ENCODE measurements around the gene GNA14. TPM values are rescaled to one million over a fixed set of nuclear protein-coding genes. Genes with fewer than 3 reads are reported as not detected.

The GNA14 gene
- total RNA-seq, 2 experiments from 2014 or later: not detected

DNA sequence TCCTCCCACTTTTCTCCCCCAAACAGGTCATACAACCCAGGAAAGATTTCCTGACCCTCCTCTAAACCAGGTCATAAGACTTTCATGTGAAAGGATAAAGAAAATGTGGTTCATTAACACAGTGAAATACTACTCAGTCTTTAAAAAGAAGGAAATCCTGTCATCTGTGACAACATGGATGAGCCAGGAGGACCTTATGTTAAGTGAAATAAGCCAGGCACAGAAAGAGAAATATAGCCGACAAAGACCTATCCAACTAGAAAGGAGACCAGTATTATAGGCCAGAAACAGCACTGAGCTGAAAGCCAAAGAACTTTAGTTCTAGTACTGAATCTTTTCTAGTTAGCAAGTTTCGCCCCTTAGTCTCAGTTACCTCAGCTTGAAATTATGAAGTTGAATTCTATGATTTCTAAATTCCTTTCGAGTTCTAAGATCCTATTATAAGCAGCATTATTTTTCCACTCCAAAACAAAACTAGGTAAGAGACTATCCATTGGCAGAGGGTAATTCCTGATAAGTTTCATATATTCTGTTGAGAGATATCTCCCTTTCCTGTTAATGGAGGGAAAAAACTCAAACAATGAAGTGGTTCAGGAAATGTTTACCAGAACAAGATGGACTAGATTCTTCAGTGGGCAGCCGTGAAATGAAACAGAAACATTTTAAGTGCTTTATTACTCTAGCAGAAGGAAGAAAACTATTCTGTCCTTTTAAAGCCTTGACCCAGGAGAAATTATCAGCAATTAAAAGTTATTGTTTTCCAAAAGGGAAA lies 42.5 kb downstream of the GNA14 start:
- intact Hi-C loops (cut with micrococcal nuclease; ENCODE audit: unreplicated experiment): no loop called here
- POLR2A ChIA-PET: no interaction called here

DNA sequence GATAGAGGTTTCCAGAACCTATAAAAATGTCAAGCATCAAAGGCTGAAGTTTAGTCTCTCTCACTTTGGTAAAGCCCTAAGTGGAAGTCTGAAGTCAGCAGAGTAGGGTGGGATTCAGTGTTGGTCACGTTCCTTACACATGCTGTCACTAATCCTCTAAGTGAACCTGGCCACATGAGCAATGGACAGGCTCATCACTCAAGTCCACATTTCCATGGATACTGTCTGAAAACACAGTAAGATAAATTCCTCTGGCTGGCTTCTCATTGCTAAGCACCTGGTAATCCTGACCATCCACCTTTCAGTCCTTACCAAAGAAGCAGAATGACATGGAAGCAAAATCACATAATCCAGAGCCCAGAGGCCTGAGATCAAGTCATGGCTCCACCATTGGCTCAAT lies 43.8 kb downstream of the GNA14 start:
- CTCF ChIA-PET (ENCODE audit: unreplicated experiment): no interaction called here

More for the DNA sequence above, 42.5 kb downstream of the GNA14 start:
- Histone ChIP-seq H3K4me1 (ENCODE audit: insufficient read depth, low read length, poor library complexity, severe bottlenecking) (no peaks in the 10 kb centered on the region), H2AFZ (ENCODE audit: low read length) (no peak overlapping the region), H3K9me3 (ENCODE audit: low read length) (no peaks in the 10 kb centered on the region), H3K4me3 (ENCODE audit: low read depth, low read length, poor library complexity, severe bottlenecking) (no peak overlapping the region), H3K4me2 (ENCODE audit: low read length) (no peak overlapping the region), H3K79me2 (ENCODE audit: insufficient read depth, low read depth, low read length) (no peaks in the 10 kb centered on the region), H3K36me3 (ENCODE audit: insufficient read depth, low read length) (no peaks in the 10 kb centered on the region), H3K9me2 (ENCODE audit: insufficient read depth, low read length) (no peaks in the 10 kb centered on the region), H3K27ac (ENCODE audit: low read depth, low read length, poor library complexity, severe bottlenecking) (no peak overlapping the region), H4K20me1 (ENCODE audit: insufficient read depth, low read length) (no peaks in the 10 kb centered on the region)
- TF ChIP-seq EZH2phosphoT487 (IDR thresholded peaks at IDR 0.05; ENCODE audit: borderline replicate concordance, low read depth, low read length): no peak
- TF ChIP-seq, protein P1, sequence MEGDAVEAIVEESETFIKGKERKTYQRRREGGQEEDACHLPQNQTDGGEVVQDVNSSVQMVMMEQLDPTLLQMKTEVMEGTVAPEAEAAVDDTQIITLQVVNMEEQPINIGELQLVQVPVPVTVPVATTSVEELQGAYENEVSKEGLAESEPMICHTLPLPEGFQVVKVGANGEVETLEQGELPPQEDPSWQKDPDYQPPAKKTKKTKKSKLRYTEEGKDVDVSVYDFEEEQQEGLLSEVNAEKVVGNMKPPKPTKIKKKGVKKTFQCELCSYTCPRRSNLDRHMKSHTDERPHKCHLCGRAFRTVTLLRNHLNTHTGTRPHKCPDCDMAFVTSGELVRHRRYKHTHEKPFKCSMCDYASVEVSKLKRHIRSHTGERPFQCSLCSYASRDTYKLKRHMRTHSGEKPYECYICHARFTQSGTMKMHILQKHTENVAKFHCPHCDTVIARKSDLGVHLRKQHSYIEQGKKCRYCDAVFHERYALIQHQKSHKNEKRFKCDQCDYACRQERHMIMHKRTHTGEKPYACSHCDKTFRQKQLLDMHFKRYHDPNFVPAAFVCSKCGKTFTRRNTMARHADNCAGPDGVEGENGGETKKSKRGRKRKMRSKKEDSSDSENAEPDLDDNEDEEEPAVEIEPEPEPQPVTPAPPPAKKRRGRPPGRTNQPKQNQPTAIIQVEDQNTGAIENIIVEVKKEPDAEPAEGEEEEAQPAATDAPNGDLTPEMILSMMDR (conservative IDR thresholded peaks at IDR 0.05; ENCODE audit: low read length): no peak
- CTCF ChIA-PET (ENCODE audit: unreplicated experiment): no interaction called here
- no TSS peak for BruUV-seq (replicated peaks)
- DNase-seq (ENCODE audit: low spot score): no peak

GRCh38 chr9:77602852-77603251 lies 45.3 kb downstream of the GNA14 start:
- TF ChIP-seq EZH2phosphoT487 (IDR thresholded peaks at IDR 0.05; ENCODE audit: borderline replicate concordance, low read depth, low read length): no peak
- TF ChIP-seq, protein P1 (conservative IDR thresholded peaks at IDR 0.05; ENCODE audit: low read length): no peak
- H3K9me3 ChIP-seq (ENCODE audit: low read length): no peaks in the 10 kb centered on the region
- H3K36me3 ChIP-seq (ENCODE audit: insufficient read depth, low read length): no peaks in the 10 kb centered on the region
- no TSS peak for BruUV-seq (replicated peaks)
- H4K20me1 ChIP-seq (ENCODE audit: insufficient read depth, low read length): no peaks in the 10 kb centered on the region
- no peak for DNase-seq (ENCODE audit: low spot score)
- no peak overlapping the region for H3K4me3 ChIP-seq (ENCODE audit: low read depth, low read length, poor library complexity, severe bottlenecking)
- ChIA-PET POLR2A (no interaction called here), CTCF (ENCODE audit: unreplicated experiment) (no interaction called here)
- no peak overlapping the region for H2AFZ ChIP-seq (ENCODE audit: low read length)
- intact Hi-C loops (cut with micrococcal nuclease; ENCODE audit: unreplicated experiment): no loop called here
- no peaks in the 10 kb centered on the region for H3K79me2 ChIP-seq (ENCODE audit: insufficient read depth, low read depth, low read length)
- H3K4me1 ChIP-seq (ENCODE audit: insufficient read depth, low read length, poor library complexity, severe bottlenecking): no peaks in the 10 kb centered on the region
- H3K27ac ChIP-seq (ENCODE audit: low read depth, low read length, poor library complexity, severe bottlenecking): no peak overlapping the region
- no peaks in the 10 kb centered on the region for H3K9me2 ChIP-seq (ENCODE audit: insufficient read depth, low read length)
- H3K4me2 ChIP-seq (ENCODE audit: low read length): no peak overlapping the region

More for the DNA sequence above, 43.8 kb downstream of the GNA14 start:
- no peaks in the 10 kb centered on the region for H3K4me1 ChIP-seq (ENCODE audit: insufficient read depth, low read length, poor library complexity, severe bottlenecking)
- H3K4me3 ChIP-seq (ENCODE audit: low read depth, low read length, poor library complexity, severe bottlenecking): no peak overlapping the region
- no peaks in the 10 kb centered on the region for H3K36me3 ChIP-seq (ENCODE audit: insufficient read depth, low read length)
- no TSS peak for BruUV-seq (replicated peaks)
- no peaks in the 10 kb centered on the region for H3K79me2 ChIP-seq (ENCODE audit: insufficient read depth, low read depth, low read length)
- intact Hi-C loops (cut with micrococcal nuclease; ENCODE audit: unreplicated experiment): no loop called here
- DNase-seq (ENCODE audit: low spot score): no peak
- H2AFZ ChIP-seq (ENCODE audit: low read length): no peak overlapping the region
- no peaks in the 10 kb centered on the region for H4K20me1 ChIP-seq (ENCODE audit: insufficient read depth, low read length)
- no peaks in the 10 kb centered on the region for H3K9me3 ChIP-seq (ENCODE audit: low read length)
- no peak overlapping the region for H3K4me2 ChIP-seq (ENCODE audit: low read length)
- POLR2A ChIA-PET: no interaction called here
- TF ChIP-seq, protein P1 (conservative IDR thresholded peaks at IDR 0.05; ENCODE audit: low read length): no peak
- TF ChIP-seq EZH2phosphoT487 (IDR thresholded peaks at IDR 0.05; ENCODE audit: borderline replicate concordance, low read depth, low read length): no peak
- no peaks in the 10 kb centered on the region for H3K9me2 ChIP-seq (ENCODE audit: insufficient read depth, low read length)
- no peak overlapping the region for H3K27ac ChIP-seq (ENCODE audit: low read depth, low read length, poor library complexity, severe bottlenecking)

Data from OCI-LY7 (cell line).